Renal cortex interstitium (tissue), 15 donors: ENCODE measurements around the gene NDUFA11. TPM values are rescaled to one million over a fixed set of nuclear protein-coding genes. Genes with fewer than 3 reads are reported as not detected.

Experiments used
- DNase-seq, 11 donors: peaks; one replicate each; pipeline ENCODE4 v3.0.0-alpha.2; 2013; ENCODE audit warnings: low read depth in 9 of 11, low spot score in 4 of 11; ENCODE audit errors: extremely low read depth in 1 of 11
- long read RNA-seq, 16 experiments: transcript quantifications; one replicate each; lab custom pipeline, GENCODE V29; 2026
- polyA plus RNA-seq, 3 donors: library from polyadenylated mRNA; unstranded; fragments of 120-200 nt; gene quantifications; one replicate each; pipeline ENCODE4 v1.2.1, GENCODE V29; 2013; ENCODE audit not compliant: insufficient read length in 3 of 3

The NDUFA11 gene
- 100 to 1,000 TPM; 130 to 197 (median 179) TPM for polyA plus RNA-seq
- long read RNA-seq, donor 1, transcript NDUFA11-201 (4 exons, 539 nt): major isoform, 237 of 282 reads
- long read RNA-seq, donor 1, transcript NDUFA11-204 (2 exons, 403 nt): minor isoform, 7 of 282 reads
- long read RNA-seq, donor 1, transcript NDUFA11-206 (5 exons, 657 nt): minor isoform, 7 of 282 reads
- long read RNA-seq, donor 1, transcript NDUFA11-205 (3 exons, 2,154 nt): minor isoform, 8 of 282 reads
- long read RNA-seq, donor 1, partial matches to known transcripts: 23 of 282 reads
- long read RNA-seq, donor 1, other reads (novel, unspliced or antisense): 0 of 282 reads
- long read RNA-seq, donor 2, transcript NDUFA11-201 (4 exons, 539 nt): major isoform, 210 of 232 reads
- long read RNA-seq, donor 2, transcript NDUFA11-204 (2 exons, 403 nt): minor isoform, 9 of 232 reads
- long read RNA-seq, donor 2, transcript NDUFA11-205 (3 exons, 2,154 nt): minor isoform, 10 of 232 reads
- long read RNA-seq, donor 2, partial matches to known transcripts: 0 of 232 reads
- long read RNA-seq, donor 2, other reads (novel, unspliced or antisense): 0 of 232 reads
- long read RNA-seq, donor 3, transcript NDUFA11-206 (5 exons, 657 nt): minor isoform, 7 of 267 reads
- long read RNA-seq, donor 3, transcript NDUFA11-204 (2 exons, 403 nt): minor isoform, 9 of 267 reads
- long read RNA-seq, donor 3, transcript NDUFA11-201 (4 exons, 539 nt): major isoform, 241 of 267 reads
- long read RNA-seq, donor 3, partial matches to known transcripts: 5 of 267 reads
- long read RNA-seq, donor 3, other reads (novel, unspliced or antisense): 0 of 267 reads
- long read RNA-seq, donor 4, transcript NDUFA11-205 (3 exons, 2,154 nt): minor isoform, 10 of 220 reads
- long read RNA-seq, donor 4, transcript NDUFA11-204 (2 exons, 403 nt): minor isoform, 5 of 220 reads
- long read RNA-seq, donor 4, transcript NDUFA11-201 (4 exons, 539 nt): major isoform, 200 of 220 reads
- long read RNA-seq, donor 4, transcript NDUFA11-206 (5 exons, 657 nt): minor isoform, 5 of 220 reads
- long read RNA-seq, donor 4, partial matches to known transcripts: 0 of 220 reads
- long read RNA-seq, donor 4, other reads (novel, unspliced or antisense): 0 of 220 reads
- long read RNA-seq, donor 5: 0 reads
- long read RNA-seq, donor 6, transcript NDUFA11-206 (5 exons, 657 nt): minor isoform, 6 of 212 reads
- long read RNA-seq, donor 6, transcript NDUFA11-205 (3 exons, 2,154 nt): minor isoform, 7 of 212 reads
- long read RNA-seq, donor 6, transcript NDUFA11-204 (2 exons, 403 nt): minor isoform, 5 of 212 reads
- long read RNA-seq, donor 6, transcript NDUFA11-201 (4 exons, 539 nt): major isoform, 189 of 212 reads
- long read RNA-seq, donor 6, partial matches to known transcripts: 5 of 212 reads
- long read RNA-seq, donor 6, other reads (novel, unspliced or antisense): 0 of 212 reads
- long read RNA-seq, donor 7, transcript NDUFA11-205 (3 exons, 2,154 nt): minor isoform, 8 of 313 reads
- long read RNA-seq, donor 7, transcript NDUFA11-206 (5 exons, 657 nt): minor isoform, 11 of 313 reads
- long read RNA-seq, donor 7, transcript NDUFA11-201 (4 exons, 539 nt): major isoform, 285 of 313 reads
- long read RNA-seq, donor 7, partial matches to known transcripts: 6 of 313 reads
- long read RNA-seq, donor 7, other reads (novel, unspliced or antisense): 0 of 313 reads
- long read RNA-seq, donor 8: 0 reads
- long read RNA-seq, donor 9, transcript NDUFA11-201 (4 exons, 539 nt): major isoform, 178 of 185 reads
- long read RNA-seq, donor 9, partial matches to known transcripts: 0 of 185 reads
- long read RNA-seq, donor 9, other reads (novel, unspliced or antisense): 0 of 185 reads
- long read RNA-seq, donor 10, transcript NDUFA11-201 (4 exons, 539 nt): major isoform, 230 of 249 reads
- long read RNA-seq, donor 10, partial matches to known transcripts: 6 of 249 reads
- long read RNA-seq, donor 10, other reads (novel, unspliced or antisense): 6 of 249 reads
- long read RNA-seq, donor 11, transcript NDUFA11-201 (4 exons, 539 nt): major isoform, 117 of 135 reads
- long read RNA-seq, donor 11, transcript NDUFA11-205 (3 exons, 2,154 nt): minor isoform, 5 of 135 reads
- long read RNA-seq, donor 11, partial matches to known transcripts: 8 of 135 reads
- long read RNA-seq, donor 11, other reads (novel, unspliced or antisense): 0 of 135 reads
- long read RNA-seq, donor 12, transcript NDUFA11-201 (4 exons, 539 nt): major isoform, 121 of 135 reads
- long read RNA-seq, donor 12, transcript NDUFA11-204 (2 exons, 403 nt): minor isoform, 5 of 135 reads
- long read RNA-seq, donor 12, transcript NDUFA11-205 (3 exons, 2,154 nt): minor isoform, 8 of 135 reads
- long read RNA-seq, donor 12, partial matches to known transcripts: 0 of 135 reads
- long read RNA-seq, donor 12, other reads (novel, unspliced or antisense): 0 of 135 reads
- long read RNA-seq, donor 13: 0 reads
- long read RNA-seq, donor 14, transcript NDUFA11-205 (3 exons, 2,154 nt): minor isoform, 6 of 231 reads
- long read RNA-seq, donor 14, transcript NDUFA11-206 (5 exons, 657 nt): minor isoform, 6 of 231 reads
- long read RNA-seq, donor 14, transcript NDUFA11-201 (4 exons, 539 nt): major isoform, 208 of 231 reads
- long read RNA-seq, donor 14, partial matches to known transcripts: 8 of 231 reads
- long read RNA-seq, donor 14, other reads (novel, unspliced or antisense): 0 of 231 reads
- long read RNA-seq, donor 15, transcript NDUFA11-201 (4 exons, 539 nt): major isoform, 79 of 91 reads
- long read RNA-seq, donor 15, partial matches to known transcripts: 7 of 91 reads
- long read RNA-seq, donor 15, other reads (novel, unspliced or antisense): 0 of 91 reads
- long read RNA-seq, donor 16, transcript NDUFA11-201 (4 exons, 539 nt): major isoform, 448 of 484 reads
- long read RNA-seq, donor 16, transcript NDUFA11-205 (3 exons, 2,154 nt): minor isoform, 18 of 484 reads
- long read RNA-seq, donor 16, transcript NDUFA11-206 (5 exons, 657 nt): minor isoform, 7 of 484 reads
- long read RNA-seq, donor 16, partial matches to known transcripts: 7 of 484 reads
- long read RNA-seq, donor 16, other reads (novel, unspliced or antisense): 0 of 484 reads

DNA sequence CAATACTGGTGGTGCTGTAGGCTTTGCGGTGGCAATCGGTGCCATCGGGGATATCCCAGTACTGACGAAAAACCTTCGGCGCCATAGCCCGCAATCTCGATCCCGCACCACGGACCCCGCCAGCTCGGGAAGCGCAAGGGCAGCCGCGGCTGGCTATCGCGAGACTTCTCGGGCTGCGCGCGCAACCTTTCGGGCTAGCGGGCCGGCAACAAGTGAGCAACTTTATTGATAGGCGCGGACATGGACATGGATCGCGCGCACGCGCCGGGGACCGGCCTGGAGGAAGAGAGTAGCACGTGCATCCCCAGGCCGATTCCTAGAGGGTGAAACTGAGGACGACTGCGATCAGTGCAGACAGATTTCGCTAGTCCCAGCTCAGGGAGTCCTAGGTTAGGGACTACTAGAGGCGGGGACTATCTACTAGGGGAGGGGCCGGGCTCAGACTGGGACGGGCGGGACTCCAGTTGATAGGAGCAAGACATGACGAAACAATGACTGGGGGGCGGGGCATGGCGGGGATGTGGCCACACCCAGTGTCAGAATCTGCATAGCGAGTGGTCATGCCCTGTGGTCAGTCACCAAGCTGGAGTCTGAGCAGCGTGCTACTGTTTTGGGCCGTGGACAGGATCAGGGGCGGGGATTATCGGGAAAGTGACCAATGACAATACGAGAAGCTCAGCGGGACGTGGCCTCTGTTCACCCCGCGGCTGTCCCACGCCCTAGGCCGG lies at the start of gene NDUFA11:
Gene NDUFA11, minus strand, starts transcription at position 167 of the 728 bp plus-strand sequence. Its CDS starts 82 bp downstream, at position 85.
- DNase-seq: peak; percentile 85 to 97 (median 94)

- DNase-seq: no peak
These were observed 49.5 kb upstream of the NDUFA11 start for GRCh38 chr19:5953030-5953589.

- DNase-seq: no peak
These were observed 48.8 kb upstream of the NDUFA11 start for GRCh38 chr19:5952193-5953029.

DNA sequence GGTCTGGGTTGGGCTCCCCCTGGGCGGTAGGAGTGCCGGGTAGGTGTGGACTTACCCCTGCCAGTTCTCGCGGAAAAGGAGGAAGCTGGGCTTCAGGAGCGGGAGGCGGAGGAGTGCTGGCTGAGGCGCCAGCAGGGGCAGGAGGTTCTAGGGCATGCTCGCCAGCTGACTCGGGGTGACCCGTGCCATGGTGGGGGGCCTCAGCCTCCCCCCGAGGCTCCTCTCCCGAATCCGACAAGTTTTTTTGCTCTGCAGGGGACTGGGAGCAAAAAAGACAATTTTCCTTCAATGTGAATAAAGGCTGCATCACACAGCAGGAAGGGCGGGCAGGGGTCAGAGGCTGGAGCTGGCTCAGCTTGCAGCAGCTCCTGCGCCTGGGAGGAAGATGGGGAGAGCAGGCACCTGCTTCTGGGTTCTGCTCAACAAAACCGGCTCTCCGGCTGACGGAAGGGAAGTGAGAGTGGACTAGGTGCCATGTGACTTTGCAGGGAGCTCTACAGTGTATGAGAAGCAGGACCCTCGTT lies 47.8 kb upstream of the NDUFA11 start:
- no peak for DNase-seq

DNA sequence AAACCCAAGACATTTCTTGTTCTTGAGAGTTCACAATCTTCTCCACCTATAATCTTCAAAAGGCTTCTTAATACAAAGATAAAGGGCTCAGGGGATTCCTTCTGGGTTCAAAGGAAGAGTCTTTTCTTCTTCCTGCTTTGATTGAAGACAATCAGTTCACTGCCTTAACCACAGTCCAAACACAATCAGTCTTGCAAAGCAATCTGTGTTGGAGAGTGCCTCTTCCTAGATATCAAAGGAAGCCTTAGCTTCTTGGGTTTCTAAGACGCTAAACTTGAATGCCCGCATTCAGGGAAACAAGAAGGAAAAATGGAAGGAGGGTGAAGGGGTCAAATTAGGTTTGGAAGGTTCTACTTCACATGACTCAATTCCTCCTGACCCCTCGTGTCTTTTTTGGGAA lies 47.2 kb upstream of the NDUFA11 start:
- DNase-seq: no peak

GRCh38 chr19:5949792-5950305 lies 46.3 kb upstream of the NDUFA11 start:
- DNase-seq: no peak

DNA sequence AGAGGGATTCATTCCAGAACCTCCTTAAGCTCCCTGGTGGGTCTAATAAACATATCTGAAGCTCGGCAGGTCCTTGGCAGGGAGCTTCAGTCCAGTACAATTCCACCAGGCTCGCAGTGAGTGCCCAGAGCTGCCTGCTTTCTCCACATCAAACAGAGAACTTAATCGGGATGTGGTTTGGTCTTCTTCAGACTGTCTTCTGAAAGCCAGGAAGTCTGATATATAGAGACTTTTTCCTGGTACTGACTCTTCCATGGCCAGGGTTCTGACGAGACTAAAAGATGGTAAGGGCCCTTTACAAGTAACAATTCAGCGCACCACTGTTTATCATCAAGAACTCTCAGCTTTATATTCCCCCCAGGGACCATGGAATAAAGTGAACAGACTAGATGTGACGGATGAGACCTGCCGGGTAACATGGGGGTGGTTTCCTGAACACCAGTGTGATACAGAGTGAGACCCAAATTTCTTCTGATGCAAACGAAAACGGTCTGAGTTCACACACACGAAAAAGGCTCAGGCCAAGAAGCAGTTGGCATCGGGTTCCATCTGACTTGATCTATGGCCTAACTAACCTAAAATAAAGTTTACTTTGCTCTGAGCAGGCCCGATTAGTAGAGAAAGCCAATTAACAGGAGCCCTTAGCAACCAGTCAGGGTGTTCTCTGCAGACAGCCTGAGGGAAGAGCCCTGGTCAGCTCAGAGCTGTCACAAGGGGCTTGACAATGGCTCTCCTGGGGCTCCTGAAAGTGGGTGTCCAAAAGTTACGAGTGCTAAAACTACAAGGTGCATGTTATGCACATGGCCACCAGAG lies 45.4 kb upstream of the NDUFA11 start:
- no peak for DNase-seq

DNA sequence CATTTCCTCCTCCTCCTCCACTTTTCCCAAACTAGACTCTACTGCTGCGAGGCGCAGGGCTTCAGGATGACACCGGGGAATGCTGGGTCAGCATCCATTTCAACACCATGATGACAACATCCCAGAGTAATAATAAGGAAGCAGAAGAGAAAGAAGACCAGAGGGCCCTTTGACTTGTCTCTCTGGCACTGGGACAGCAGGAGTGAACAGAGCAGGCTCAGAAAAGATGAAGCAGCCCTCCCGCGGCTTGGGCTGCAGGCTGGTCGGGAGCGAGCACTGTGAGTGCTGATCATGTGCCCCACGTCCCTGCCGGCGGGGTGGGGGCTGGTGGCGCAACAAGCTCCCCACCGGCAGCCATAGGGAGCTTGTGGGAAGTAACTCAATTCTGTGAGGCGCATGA lies 43.8 kb upstream of the NDUFA11 start:
- no peak for DNase-seq

GRCh38 chr19:5943623-5944022 lies 40.0 kb upstream of the NDUFA11 start:
- DNase-seq: no peak

DNA sequence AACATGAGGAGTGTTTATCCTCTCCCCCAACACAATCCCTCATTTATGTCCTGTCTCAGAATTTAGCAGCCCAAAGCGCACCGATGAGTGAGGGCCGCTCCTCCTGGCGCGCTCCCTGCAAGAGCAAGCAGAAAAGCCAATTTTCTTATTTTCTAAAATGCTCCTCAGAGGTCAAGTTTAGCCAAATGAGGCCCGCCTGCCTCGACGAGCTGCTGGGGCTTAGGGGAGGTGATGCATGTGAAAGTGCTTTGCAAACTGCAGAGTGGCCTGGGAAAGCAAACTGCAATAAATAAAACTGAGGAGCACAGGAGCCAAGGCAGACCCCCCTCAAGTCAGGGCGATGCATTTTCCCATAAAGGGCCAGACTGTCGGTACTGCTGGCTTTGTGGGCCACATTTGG lies 39.5 kb upstream of the NDUFA11 start:
- DNase-seq: no peak

DNA sequence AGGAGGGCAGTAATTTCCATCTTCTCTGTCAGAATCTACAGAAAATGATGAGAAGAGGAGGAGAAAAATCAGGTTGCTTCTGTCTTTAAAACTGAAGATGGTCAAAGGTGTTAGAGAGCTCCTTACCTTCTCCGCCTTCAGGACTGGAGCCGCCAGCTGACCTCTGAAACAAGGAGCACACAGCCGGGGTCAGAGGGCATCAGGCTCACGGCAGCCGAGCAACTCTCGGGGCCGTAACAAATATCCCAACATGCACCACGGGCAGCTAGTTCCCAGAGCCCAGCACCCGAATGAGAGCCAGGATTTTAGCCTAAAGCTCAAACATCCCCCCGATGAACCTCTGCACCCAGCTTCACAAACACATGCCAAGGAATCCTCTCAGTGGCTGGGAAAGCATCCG lies 38.1 kb upstream of the NDUFA11 start:
- DNase-seq: no peak
